ENCODE data around the gene DIO1.

DNA sequence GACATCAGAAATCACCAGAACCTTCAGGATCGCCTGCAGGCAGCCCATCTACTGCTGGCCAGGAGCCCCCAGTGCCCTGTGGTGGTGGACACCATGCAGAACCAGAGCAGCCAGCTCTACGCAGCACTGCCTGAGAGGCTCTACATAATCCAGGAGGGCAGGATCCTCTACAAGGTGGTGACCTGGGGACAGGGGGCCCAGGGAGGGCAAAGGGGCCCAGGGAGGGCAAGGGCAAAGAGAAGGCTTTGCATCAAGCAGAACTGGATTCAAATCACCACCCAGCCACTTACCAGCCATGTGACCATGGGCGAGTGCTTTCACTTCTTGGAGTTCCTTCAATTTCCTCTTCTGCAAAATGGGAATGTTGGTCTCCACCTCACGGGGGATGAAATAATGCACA is 12.1 kb downstream of the DIO1 start:
- TF ChIP-seq CTCF (IDR thresholded peaks at IDR 0.05; ENCODE audit: poor library complexity, severe bottlenecking) = no peak
- no peak for TF ChIP-seq EZH2 (IDR thresholded peaks at IDR 0.05; ENCODE audit: borderline replicate concordance, insufficient read depth, low read length, poor library complexity, severe bottlenecking)
